Osteoblast (primary cell): ENCODE measurements around the gene PATJ. TPM values are rescaled to one million over a fixed set of nuclear protein-coding genes. Genes with fewer than 3 reads are reported as not detected.

Experiments
- DNase-seq: peaks from one replicate; pipeline ENCODE4 v3.0.0; 2011; ENCODE audit warnings: low spot score, mixed read lengths; ENCODE audit not compliant: insufficient read length; ENCODE audit errors: missing footprints
- H2AFZ ChIP-seq: 2 replicates; pipeline ENCODE4 v1.6.0; 2011; ENCODE audit warnings: mild to moderate bottlenecking, low read length
- H3K27ac ChIP-seq: 2 replicates; pipeline ENCODE4 v1.5.1; 2011; ENCODE audit warnings: mild to moderate bottlenecking, low read depth, low read length, moderate library complexity
- H3K27me3 ChIP-seq: 2 replicates; pipeline ENCODE4 v1.6.0; 2012; ENCODE audit warnings: mild to moderate bottlenecking, control low read depth, inconsistent platforms, low read length, moderate library complexity; ENCODE audit not compliant: insufficient read depth
- H3K36me3 ChIP-seq: 2 replicates; pipeline ENCODE4 v1.5.1; 2011; ENCODE audit warnings: mild to moderate bottlenecking, low read length, control low read depth, moderate library complexity; ENCODE audit not compliant: insufficient read depth
- H3K4me1 ChIP-seq: 2 replicates; pipeline ENCODE4 v1.5.1; 2011; ENCODE audit warnings: mild to moderate bottlenecking, low read length, control low read depth, moderate library complexity; ENCODE audit not compliant: insufficient read depth
- H3K4me2 ChIP-seq: 2 replicates; pipeline ENCODE4 v1.6.0; 2011; ENCODE audit warnings: mild to moderate bottlenecking, low read length; ENCODE audit not compliant: insufficient read depth
- H3K4me3 ChIP-seq: fragments of 200-600 bp; sonication (generic); 3 replicates; pipeline ENCODE4 v1.5.1; 2012; ENCODE audit warnings: mild to moderate bottlenecking, low read length, inconsistent platforms; ENCODE audit not compliant: insufficient read depth
- H3K79me2 ChIP-seq: 2 replicates; pipeline ENCODE4 v1.6.0; 2012; ENCODE audit warnings: mild to moderate bottlenecking, low read length, control low read depth, inconsistent platforms; ENCODE audit not compliant: insufficient read depth
- H3K9me3 ChIP-seq: 2 replicates; pipeline ENCODE4 v1.5.1; 2011; ENCODE audit warnings: low read depth, low read length, control low read depth
- H4K20me1 ChIP-seq: 2 replicates; pipeline ENCODE4 v1.6.0; 2012; ENCODE audit warnings: mild to moderate bottlenecking, low read length, control low read depth; ENCODE audit not compliant: insufficient read depth
- CTCF ChIP-seq: IDR thresholded peaks from 2 replicates; pipeline ENCODE4 v1.5.1; 2011; ENCODE audit warnings: mild to moderate bottlenecking, low read depth, low read length, moderate library complexity; ENCODE audit errors: extremely low read depth
- total RNA-seq: library from RNA; depleted of rRNA; stranded (reverse); fragments of >200 nt; gene quantifications from 2 replicates; pipeline ENCODE4 v1.2.3, GENCODE V29; 2012

Gene PATJ
- total RNA-seq, 1 donor: 10.1 TPM

- no peak for TF ChIP-seq CTCF
- no peak for DNase-seq
- Histone ChIP-seq H3K9me3 (no peaks in the 10 kb centered on the region), H3K4me3 (no peak overlapping the region), H3K27me3 (no peaks in the 10 kb centered on the region), H2AFZ (no peak overlapping the region), H3K36me3 (no peaks in the 10 kb centered on the region), H3K79me2 (no peaks in the 10 kb centered on the region), H4K20me1 (no peaks in the 10 kb centered on the region), H3K4me1 (no peaks in the 10 kb centered on the region), H3K27ac (no peak overlapping the region), H3K4me2 (no peak overlapping the region)
Measured at GRCh38 chr1:61955261-61955660, 213.0 kb downstream of the PATJ start.

- Histone ChIP-seq H3K4me2 (no peak overlapping the region), H2AFZ (no peak overlapping the region), H3K79me2 (no peaks in the 10 kb centered on the region), H3K4me1 (no peaks in the 10 kb centered on the region), H3K27ac (no peak overlapping the region), H3K9me3 (no peaks in the 10 kb centered on the region), H4K20me1 (no peaks in the 10 kb centered on the region), H3K36me3 (no peaks in the 10 kb centered on the region), H3K27me3 (no peaks in the 10 kb centered on the region), H3K4me3 (no peak overlapping the region)
- no peak for DNase-seq
- TF ChIP-seq CTCF: no peak
Measured at GRCh38 chr1:61956016-61956645, 213.9 kb downstream of the PATJ start.

GRCh38 chr1:61956784-61957183 lies 214.5 kb downstream of the PATJ start:
- H3K4me2 ChIP-seq: no peak overlapping the region
- H4K20me1 ChIP-seq: no peaks in the 10 kb centered on the region
- H3K4me3 ChIP-seq: no peak overlapping the region
- H3K27me3 ChIP-seq: no peaks in the 10 kb centered on the region
- H3K36me3 ChIP-seq: no peaks in the 10 kb centered on the region
- H3K27ac ChIP-seq: no peak overlapping the region
- no peak for DNase-seq
- H3K9me3 ChIP-seq: no peaks in the 10 kb centered on the region
- no peaks in the 10 kb centered on the region for H3K79me2 ChIP-seq
- H3K4me1 ChIP-seq: no peaks in the 10 kb centered on the region
- no peak overlapping the region for H2AFZ ChIP-seq
- TF ChIP-seq CTCF: no peak

- H4K20me1 ChIP-seq: no peaks in the 10 kb centered on the region
- H3K79me2 ChIP-seq: no peaks in the 10 kb centered on the region
- H3K27me3 ChIP-seq: no peaks in the 10 kb centered on the region
- TF ChIP-seq CTCF: no peak
- DNase-seq: no peak
- H3K27ac ChIP-seq: no peak overlapping the region
- H2AFZ ChIP-seq: no peak overlapping the region
- no peaks in the 10 kb centered on the region for H3K4me1 ChIP-seq
- H3K9me3 ChIP-seq: no peaks in the 10 kb centered on the region
- no peak overlapping the region for H3K4me3 ChIP-seq
- no peaks in the 10 kb centered on the region for H3K36me3 ChIP-seq
- no peak overlapping the region for H3K4me2 ChIP-seq
Measured at GRCh38 chr1:61961009-61961408, 218.7 kb downstream of the PATJ start.
